ENCODE measurements around the gene IFI16.
"Not testable (repeated sequence)": the region's sequence is repeated elsewhere in the genome, so short reads cannot be mapped to it uniquely, and the experiment has no call there.

IFI16 gene

DNA sequence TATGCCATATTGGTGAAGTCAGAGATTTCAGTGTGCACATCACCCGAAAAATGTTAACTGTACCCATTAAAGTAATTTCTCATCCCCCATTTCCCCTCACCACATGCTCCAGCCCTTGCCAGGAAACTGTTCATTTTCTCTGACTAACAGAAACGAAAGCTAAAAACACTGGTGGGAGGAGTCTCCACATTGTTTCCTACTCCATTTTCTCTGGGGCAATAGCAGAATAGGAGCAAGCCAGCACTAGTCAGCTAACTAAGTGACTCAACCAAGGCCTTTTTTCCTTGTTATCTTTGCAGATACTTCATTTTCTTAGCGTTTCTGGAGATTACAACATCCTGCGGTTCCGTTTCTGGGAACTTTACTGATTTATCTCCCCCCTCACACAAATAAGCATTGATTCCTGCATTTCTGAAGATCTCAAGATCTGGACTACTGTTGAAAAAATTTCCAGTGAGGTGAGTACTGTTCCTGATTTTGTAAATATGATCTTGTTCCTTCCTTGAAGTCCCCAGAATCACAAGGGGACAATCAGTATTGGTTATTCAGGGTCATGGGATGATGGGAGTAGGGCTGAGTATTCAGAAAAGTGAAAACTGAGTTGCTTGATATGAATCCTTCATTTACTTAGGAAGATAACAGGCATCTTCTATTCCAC, at the start of gene IFI16:
Gene IFI16, plus strand, starts transcription at position 204 of the 658 bp plus-strand sequence. CDS start 4,774 bp downstream, outside the sequence.
- DNase-seq, result peak; percentile 52

- DNase-seq, result no peak
These were observed 48.5 kb upstream of the IFI16 start for GRCh38 chr1:158961178-158961577.

GRCh38 chr1:158962983-158963382, 46.7 kb upstream of the IFI16 start:
- no peak for DNase-seq

- DNase-seq, result no peak
These were observed 40.5 kb upstream of the IFI16 start for GRCh38 chr1:158969166-158969565.

GRCh38 chr1:158969855-158970254, 39.9 kb upstream of the IFI16 start:
- no peak for DNase-seq

- DNase-seq, result no peak
These were observed 36.9 kb upstream of the IFI16 start for GRCh38 chr1:158972841-158973240.

- DNase-seq, result no peak
These were observed 33.5 kb upstream of the IFI16 start for GRCh38 chr1:158976219-158976618.

DNA sequence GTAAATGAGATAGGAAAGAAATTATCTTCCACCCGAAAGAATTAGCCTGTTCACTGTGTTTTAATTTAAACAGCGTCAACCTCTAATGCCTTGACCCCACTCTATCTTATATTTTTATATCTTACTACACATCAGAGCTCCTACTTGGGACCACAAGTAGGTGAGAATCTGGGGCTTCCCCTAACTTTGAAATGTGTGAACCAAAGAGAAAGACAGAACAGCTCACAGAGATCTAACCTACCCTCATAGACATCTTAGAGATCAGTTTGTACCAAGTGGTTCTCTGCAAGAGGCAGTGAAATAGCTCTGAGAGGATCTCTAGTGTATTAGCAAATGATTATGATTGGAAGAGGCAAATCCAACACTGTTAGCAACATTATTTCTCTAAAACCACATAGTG, 31.0 kb upstream of the IFI16 start:
- DNase-seq, result no peak

DNA sequence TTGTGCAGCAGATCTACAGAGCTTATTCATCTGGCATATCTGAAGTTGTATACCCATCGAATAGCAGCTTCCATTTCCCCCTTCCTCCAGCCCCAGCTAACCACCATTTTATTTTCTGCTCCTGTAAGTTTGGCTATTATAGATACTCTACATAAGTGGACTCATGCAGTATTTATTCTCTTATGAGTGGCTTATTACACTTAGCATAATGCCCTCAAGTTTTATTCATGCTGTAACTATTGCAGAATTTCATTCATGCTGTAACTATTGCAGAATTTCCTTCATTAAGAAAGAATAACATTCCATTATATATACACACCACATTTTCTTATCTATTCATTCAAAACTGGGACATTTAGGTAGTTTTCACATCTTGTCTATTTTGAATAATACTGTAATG, 30.5 kb upstream of the IFI16 start:
- no peak for DNase-seq

DNA sequence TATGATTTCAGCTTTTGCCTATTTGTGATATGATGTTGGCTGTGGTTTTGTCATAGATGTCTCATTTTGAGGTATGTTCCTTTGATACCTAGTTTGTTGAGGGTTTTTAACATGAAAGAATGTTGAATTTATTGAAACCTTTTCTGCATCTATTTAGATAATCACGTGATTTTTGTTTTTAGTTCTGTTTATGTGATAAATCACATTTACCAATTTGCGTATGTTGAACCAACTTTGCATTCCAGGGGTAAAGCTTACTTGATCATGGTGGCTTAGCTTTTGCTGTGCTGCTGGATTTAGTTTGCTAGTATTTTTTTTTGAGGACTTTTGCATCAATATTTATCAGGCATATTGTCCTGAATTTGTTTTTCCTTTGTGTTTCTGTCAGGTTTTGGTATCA, 26.5 kb upstream of the IFI16 start:
- no peak for DNase-seq

DNA sequence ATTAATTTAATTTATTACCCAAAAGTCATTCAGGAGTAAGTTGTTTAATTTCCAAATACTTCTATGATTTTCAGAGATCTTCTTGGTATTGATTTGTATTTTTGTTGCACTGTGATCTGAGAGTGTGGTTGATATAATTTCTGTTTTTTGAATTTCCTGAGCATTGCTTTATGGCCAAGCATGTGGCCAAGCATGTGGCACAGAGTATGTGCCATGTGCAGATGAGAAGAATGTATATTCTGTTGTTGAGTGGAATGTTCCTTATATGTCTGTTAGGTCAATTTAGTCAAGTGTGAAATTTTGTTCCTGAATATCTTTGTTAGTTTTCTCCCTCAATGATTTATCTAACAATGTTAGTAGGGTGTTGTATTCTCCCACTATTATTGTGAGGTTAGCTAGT, 25.3 kb upstream of the IFI16 start:
- no peak for DNase-seq

DNA sequence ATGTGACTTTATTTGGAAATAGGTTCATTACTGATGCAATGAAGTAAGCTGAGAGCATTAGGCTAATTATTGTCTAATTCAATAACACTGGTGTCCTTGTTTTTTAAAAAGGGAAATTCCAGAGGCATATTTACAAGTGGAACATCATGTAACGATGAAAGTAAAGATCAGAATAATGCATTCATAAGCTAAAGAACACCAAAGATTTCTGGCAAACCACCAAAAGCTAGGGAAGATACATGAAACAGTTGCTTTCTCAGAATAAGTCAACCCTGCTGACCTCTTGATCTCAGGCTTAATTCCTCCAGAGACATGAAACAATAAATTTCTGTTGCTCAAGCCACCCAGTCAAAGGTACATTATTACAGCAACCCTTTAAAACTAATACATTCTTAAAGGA, 20.3 kb upstream of the IFI16 start:
- DNase-seq, result no peak

- no peak for DNase-seq
These were observed 16.9 kb upstream of the IFI16 start for GRCh38 chr1:158992787-158993312.

DNA sequence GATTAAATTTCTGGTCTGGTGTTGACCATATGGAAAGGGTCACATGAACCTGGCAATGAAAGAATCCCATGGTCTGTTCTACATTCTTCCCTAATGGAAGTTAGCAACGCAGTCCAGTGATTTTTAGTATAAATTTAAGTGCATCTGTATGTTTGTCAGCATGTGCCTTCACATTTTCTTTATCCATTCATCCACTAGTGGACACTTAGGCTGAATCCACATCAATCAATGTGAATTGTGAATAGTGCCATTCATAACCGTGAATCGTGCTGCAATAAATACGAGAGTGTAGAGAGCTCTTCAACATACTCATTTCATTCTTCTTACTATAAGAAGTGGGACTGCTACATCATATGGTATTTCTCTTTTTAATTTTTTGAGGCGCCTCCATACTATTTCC, 12.7 kb upstream of the IFI16 start:
- no peak for DNase-seq

DNA sequence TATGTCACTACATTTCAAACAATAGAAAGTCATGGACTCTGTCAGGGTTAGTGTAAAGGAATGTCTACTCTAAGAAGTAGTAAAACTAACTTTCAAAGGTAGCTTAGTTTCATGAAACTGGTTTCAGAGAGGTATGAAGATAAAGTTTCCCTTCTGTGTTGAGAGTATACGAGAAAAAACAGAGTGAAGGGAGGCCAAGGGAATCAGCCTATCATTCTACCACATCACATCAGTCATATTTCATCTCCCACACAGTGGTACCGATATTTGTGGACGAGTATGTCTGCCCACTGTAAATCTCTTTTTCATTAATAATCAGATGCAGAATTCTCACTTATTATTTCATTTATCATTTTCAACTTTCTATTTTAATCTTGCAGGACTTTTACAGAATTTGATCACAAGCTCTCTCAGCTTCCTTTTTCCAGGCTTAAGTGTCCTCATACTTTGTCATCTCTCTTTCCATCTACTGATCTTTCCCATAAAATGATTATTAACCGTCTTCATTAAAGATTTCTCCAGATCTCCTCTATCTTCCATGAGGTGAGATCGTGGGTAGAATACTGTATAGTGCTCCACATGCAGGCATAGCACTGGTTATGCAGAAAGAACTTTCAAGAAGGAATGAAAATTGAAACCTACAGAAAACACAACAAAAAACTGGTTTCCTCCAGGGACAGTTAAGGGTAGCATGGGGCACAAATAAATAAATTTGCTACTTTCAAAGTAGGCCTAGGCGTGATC, 11.5 kb upstream of the IFI16 start:
- no peak for DNase-seq

GRCh38 chr1:158998781-158999161, 10.9 kb upstream of the IFI16 start:
- DNase-seq, result peak; percentile 71

- peak; percentile 80 for DNase-seq
These were observed 10.2 kb upstream of the IFI16 start for GRCh38 chr1:158999316-159000069.

GRCh38 chr1:159000070-159000409, 9.7 kb upstream of the IFI16 start:
- DNase-seq, result no peak

DNA sequence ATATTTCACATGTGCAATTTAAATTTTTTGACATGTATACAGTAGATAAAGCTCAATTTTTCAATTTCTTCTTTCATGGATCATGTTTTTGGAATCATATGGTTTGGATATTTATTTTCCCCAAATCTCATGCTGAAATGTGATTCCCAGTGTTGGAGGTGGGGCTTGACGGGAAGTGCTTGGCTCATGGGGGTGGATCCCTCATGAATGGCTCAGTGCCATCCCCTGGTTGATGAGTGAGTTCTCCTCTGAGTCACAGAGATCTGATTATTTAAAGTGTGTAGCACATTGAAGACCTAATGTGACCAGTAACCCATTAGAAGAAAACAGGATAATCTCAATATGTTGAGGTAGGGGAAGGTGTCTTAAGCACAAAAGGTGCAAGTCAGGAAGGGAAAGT, 9.1 kb upstream of the IFI16 start:
- DNase-seq, result peak; percentile 79

GRCh38 chr1:159005161-159005560, 4.5 kb upstream of the IFI16 start:
- DNase-seq, result no peak

DNA sequence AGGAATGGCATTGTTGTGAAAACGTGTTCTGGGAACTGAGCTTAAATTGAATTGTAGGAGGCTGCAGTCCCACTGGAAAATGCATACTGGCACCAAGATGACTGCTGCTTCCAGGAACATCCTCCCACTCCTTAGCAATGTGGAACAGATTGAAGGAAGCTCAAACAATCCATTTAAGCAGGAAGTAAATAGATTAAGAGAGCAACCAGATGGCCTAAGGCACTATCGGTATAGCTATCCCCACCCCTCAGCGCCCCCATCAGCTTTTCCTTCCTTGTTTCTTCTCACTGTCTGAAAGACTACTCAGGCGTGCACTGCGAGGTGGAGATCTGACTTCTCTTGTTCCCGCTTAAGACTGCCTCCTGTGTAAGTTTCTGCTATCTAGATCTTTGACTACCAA, 4.0 kb upstream of the IFI16 start:
- DNase-seq, result peak; percentile 55

GRCh38 chr1:159006210-159006807, 3.4 kb upstream of the IFI16 start:
- not testable (repeated sequence) for DNase-seq

DNA sequence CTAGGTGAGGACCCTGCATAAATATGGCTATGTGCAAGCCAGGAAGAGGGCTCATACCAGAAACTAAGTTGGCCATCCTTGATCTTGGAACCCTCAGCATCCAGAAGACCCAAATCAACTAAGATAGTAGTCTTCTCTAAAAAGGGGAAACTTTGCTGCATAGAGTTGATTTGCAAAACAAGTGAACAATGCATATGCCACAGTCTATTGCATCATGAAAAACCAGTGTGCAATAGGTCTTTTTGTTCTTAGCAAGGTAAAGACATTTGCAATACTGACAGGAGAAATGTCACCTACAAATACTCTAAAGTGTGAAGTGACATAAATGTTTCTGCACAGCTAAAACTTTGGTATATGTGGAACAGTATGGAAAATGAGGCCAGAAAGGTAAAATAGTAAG, 2.0 kb upstream of the IFI16 start:
- no peak for DNase-seq
